HG02943 (cell line): ENCODE measurements around the gene SFXN3.
A peak's percentile ranks its signal among the peaks of the same experiment; 100 is the strongest.
"Not testable (repeated sequence)": the region's sequence is repeated elsewhere in the genome, so short reads cannot be mapped to it uniquely, and the experiment has no call there.

ENCODE experiments used
- ATAC-seq: cut with Tn5 transposase; IDR thresholded peaks from one replicate; pipeline ENCODE4 v1.9.1; 2021; ENCODE audit warnings: mild to moderate bottlenecking, low read depth, moderate library complexity; ENCODE audit not compliant: unreplicated experiment

SFXN3 gene

GRCh38 chr10:101034404-101034803 lies 3.4 kb downstream of the SFXN3 start:
- ATAC-seq = not testable (repeated sequence)

- ATAC-seq = no peak
These were observed 4.3 kb downstream of the SFXN3 start for GRCh38 chr10:101035314-101035713.

- ATAC-seq = no peak
These were observed 5.1 kb downstream of the SFXN3 start for GRCh38 chr10:101035916-101036702.

- ATAC-seq = no peak
These were observed 5.7 kb downstream of the SFXN3 start for GRCh38 chr10:101036726-101037125.

- ATAC-seq = no peak
These were observed 7.5 kb downstream of the SFXN3 start for GRCh38 chr10:101038484-101038883.

- ATAC-seq = no peak
These were observed 9.0 kb downstream of the SFXN3 start for GRCh38 chr10:101040061-101040460.

GRCh38 chr10:101040851-101041250 lies 9.8 kb downstream of the SFXN3 start:
- ATAC-seq = no peak

GRCh38 chr10:101041252-101041761 lies 10.3 kb downstream of the SFXN3 start:
- peak; percentile 60 for ATAC-seq

GRCh38 chr10:101042118-101042517 lies 11.1 kb downstream of the SFXN3 start:
- no peak for ATAC-seq

GRCh38 chr10:101042667-101043362 lies 11.8 kb downstream of the SFXN3 start:
- ATAC-seq = peak; percentile 84

- ATAC-seq = no peak
These were observed 12.3 kb downstream of the SFXN3 start for GRCh38 chr10:101043363-101043707.

GRCh38 chr10:101044117-101044516 lies 13.1 kb downstream of the SFXN3 start:
- no peak for ATAC-seq

- ATAC-seq = no peak
These were observed 15.6 kb downstream of the SFXN3 start for GRCh38 chr10:101046332-101047238.

GRCh38 chr10:101047268-101047667 lies 16.2 kb downstream of the SFXN3 start:
- ATAC-seq = no peak

- ATAC-seq = no peak
These were observed 17.2 kb downstream of the SFXN3 start for GRCh38 chr10:101047961-101048892.

- ATAC-seq = no peak
These were observed 19.4 kb downstream of the SFXN3 start for GRCh38 chr10:101050208-101051069.

GRCh38 chr10:101052285-101052684 lies 21.3 kb downstream of the SFXN3 start:
- no peak for ATAC-seq

GRCh38 chr10:101053516-101053915 lies 22.5 kb downstream of the SFXN3 start:
- ATAC-seq = no peak

- no peak for ATAC-seq
These were observed 23.3 kb downstream of the SFXN3 start for GRCh38 chr10:101054351-101054750.
